ENCODE measurements around the gene TSPAN8. TPM values are rescaled to one million over a fixed set of nuclear protein-coding genes. Genes with fewer than 3 reads are reported as not detected.

TSPAN8 gene
- total RNA-seq, 1 experiment from 2014 or later = 0.37 TPM

DNA sequence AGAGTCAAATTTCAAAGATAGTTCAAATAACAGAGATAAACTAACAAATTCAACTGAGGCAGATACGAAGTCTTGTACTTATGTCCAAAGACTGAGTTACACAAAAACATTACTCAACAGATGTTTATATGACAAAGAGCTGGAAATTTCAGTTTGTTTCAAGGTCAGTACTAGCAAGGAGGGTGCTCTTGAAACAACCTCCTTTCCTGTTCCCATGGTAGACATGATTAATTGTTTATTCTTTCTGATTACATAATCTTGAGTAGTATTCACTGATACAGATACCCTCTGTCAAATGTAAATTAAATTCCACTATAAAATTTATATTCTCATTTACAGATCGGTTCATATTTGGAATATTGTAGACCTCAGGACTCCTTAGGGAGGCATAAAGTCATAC lies 23.4 kb downstream of the TSPAN8 start (continued):
- no peak for TF ChIP-seq ARID4B (CRISPR knock-in tag; IDR thresholded peaks at IDR 0.05; ENCODE audit: borderline replicate concordance)

- no peak for TF ChIP-seq ARID4B (CRISPR knock-in tag; IDR thresholded peaks at IDR 0.05; ENCODE audit: borderline replicate concordance)
- ChIA-PET CTCF (no interaction called here), POLR2A (no interaction called here)
- DNase-seq (ENCODE audit: low spot score) = no peak
- Mint-ChIP-seq H3K4me3 (no peak overlapping the region), H3K27me3 (ENCODE audit: low read depth) (no peaks in the 10 kb centered on the region), H3K4me1 (peaks cover 19% of the 10 kb centered on the region), H3K9me3 (no peaks in the 10 kb centered on the region), H3K36me3 (no peaks in the 10 kb centered on the region), H3K27ac (no peak overlapping the region; the same call in 1 of the 2 replicates)
- no peak for ATAC-seq
These were observed 27.2 kb downstream of the TSPAN8 start for GRCh38 chr12:71130521-71131069.

GRCh38 chr12:71129364-71129763 lies 28.4 kb downstream of the TSPAN8 start:
- POLR2A ChIA-PET = no interaction called here

More at GRCh38 chr12:71129364-71129763, 28.4 kb downstream of the TSPAN8 start:
- CTCF ChIA-PET = no interaction called here
- H3K4me3 Mint-ChIP-seq = no peak overlapping the region
- no peaks in the 10 kb centered on the region for H3K9me3 Mint-ChIP-seq
- H3K27ac Mint-ChIP-seq = no peak overlapping the region
- ATAC-seq = no peak
- H3K27me3 Mint-ChIP-seq (ENCODE audit: low read depth) = no peaks in the 10 kb centered on the region; the same call in 1 of the 2 replicates
- H3K36me3 Mint-ChIP-seq = no peaks in the 10 kb centered on the region
- DNase-seq (ENCODE audit: low spot score) = no peak
- H3K4me1 Mint-ChIP-seq = peaks cover 21% of the 10 kb centered on the region
- no peak for TF ChIP-seq CTCF (IDR thresholded peaks at IDR 0.05)
- TF ChIP-seq GTF2I (CRISPR knock-in tag; conservative IDR thresholded peaks at IDR 0.05) = no peak
- TF ChIP-seq, protein P1, sequence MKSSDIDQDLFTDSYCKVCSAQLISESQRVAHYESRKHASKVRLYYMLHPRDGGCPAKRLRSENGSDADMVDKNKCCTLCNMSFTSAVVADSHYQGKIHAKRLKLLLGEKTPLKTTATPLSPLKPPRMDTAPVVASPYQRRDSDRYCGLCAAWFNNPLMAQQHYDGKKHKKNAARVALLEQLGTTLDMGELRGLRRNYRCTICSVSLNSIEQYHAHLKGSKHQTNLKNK (CRISPR knock-in tag; IDR thresholded peaks at IDR 0.05) = no peak
- TF ChIP-seq, protein P2, sequence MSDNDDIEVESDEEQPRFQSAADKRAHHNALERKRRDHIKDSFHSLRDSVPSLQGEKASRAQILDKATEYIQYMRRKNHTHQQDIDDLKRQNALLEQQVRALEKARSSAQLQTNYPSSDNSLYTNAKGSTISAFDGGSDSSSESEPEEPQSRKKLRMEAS (CRISPR knock-in tag; IDR thresholded peaks at IDR 0.05) = no peak
- TF ChIP-seq TEAD4 (CRISPR knock-in tag; IDR thresholded peaks at IDR 0.05) = no peak
- TF ChIP-seq, protein P3, sequence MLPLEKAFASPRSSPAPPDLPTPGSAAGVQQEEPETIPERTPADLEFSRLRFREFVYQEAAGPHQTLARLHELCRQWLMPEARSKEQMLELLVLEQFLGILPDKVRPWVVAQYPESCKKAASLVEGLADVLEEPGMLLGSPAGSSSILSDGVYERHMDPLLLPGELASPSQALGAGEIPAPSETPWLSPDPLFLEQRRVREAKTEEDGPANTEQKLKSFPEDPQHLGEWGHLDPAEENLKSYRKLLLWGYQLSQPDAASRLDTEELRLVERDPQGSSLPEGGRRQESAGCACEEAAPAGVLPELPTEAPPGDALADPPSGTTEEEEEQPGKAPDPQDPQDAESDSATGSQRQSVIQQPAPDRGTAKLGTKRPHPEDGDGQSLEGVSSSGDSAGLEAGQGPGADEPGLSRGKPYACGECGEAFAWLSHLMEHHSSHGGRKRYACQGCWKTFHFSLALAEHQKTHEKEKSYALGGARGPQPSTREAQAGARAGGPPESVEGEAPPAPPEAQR (CRISPR knock-in tag; IDR thresholded peaks at IDR 0.05) = no peak
- no peak for TF ChIP-seq ZNF317 (CRISPR knock-in tag; IDR thresholded peaks at IDR 0.05; ENCODE audit: borderline replicate concordance, low read depth)
- TF ChIP-seq ELF4 (CRISPR knock-in tag; IDR thresholded peaks at IDR 0.05; ENCODE audit: low read depth) = no peak
- TF ChIP-seq MXD4 (CRISPR knock-in tag; IDR thresholded peaks at IDR 0.05; ENCODE audit: borderline replicate concordance) = no peak
- TF ChIP-seq ZNF396 (CRISPR knock-in tag; IDR thresholded peaks at IDR 0.05; ENCODE audit: borderline replicate concordance) = no peak
- TF ChIP-seq CDX4 (CRISPR knock-in tag; IDR thresholded peaks at IDR 0.05; ENCODE audit: borderline replicate concordance) = no peak
- TF ChIP-seq MYBL2 (CRISPR knock-in tag; IDR thresholded peaks at IDR 0.05) = no peak
- TF ChIP-seq ZNF281 (CRISPR knock-in tag; IDR thresholded peaks at IDR 0.05) = no peak

Measured in WTC11 (cell line).